Inflammatory macrophage (primary cell): Measurements from ENCODE around the gene TLCD5.
A peak's percentile ranks its signal among the peaks of the same experiment; 100 is the strongest.

Experiments used
- DNase-seq, 2 donors: peaks; one replicate each; pipeline ENCODE4 v3.0.0-alpha.2; 2020 to 2022
- total RNA-seq, 18 experiments: gene quantifications; one replicate each; lab custom pipeline; 2026; ENCODE audit warnings: mixed read lengths in 6 of 18, inconsistent platforms in 2 of 18; lab: John Stamatoyannopoulos, UW

The TLCD5 gene
- total RNA-seq = 0 to 0.25 (median 0.05) reads per million in 18 experiments

DNA sequence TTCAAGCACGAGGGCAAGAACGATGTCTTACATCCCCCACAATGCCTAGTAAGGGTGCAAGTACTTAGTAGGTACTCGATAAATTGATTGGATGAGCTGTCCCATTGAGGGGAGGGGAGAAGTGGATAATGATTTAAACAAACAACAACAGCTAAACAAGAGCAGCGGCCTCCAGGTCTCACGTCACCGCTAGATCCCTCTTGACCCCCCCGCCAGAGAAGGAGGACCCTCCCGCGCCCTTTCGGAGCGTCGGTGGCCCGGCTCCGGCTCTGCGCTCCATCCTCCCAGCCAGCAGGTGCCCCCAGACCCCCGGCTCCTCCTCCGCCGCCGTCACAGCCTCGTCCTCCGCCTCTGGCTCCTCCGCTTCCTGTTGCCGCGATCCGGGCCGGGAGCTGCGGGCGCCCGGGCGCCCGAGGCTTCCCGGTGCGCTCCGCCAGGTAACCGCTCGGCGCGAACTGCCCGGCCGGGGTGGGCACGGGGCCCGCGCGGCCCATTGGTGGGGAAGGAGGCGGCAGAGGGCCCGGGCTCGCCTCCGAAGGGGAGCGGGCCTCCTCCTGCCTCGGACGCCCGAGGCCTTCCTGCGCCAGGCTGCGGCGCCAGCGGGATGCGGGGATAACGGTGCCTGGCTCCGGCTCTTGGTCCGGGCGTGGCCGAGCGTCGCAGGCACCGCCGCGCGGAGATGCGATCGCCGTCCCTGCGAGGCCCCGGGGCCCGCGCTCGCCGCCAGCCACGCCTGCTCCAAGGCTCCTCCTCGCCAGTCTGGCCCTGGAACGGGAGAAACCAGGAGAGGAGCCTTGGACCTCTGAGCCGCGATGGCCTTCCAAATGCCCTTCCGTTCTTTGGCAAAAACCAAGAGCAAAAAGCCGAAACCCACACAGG, at the start of gene TLCD5:
TSS of gene TLCD5 (plus strand) at position 368 of the 879 bp plus-strand sequence. CDS start 2,143 bp downstream, outside the sequence.
- DNase-seq = no peak

DNA sequence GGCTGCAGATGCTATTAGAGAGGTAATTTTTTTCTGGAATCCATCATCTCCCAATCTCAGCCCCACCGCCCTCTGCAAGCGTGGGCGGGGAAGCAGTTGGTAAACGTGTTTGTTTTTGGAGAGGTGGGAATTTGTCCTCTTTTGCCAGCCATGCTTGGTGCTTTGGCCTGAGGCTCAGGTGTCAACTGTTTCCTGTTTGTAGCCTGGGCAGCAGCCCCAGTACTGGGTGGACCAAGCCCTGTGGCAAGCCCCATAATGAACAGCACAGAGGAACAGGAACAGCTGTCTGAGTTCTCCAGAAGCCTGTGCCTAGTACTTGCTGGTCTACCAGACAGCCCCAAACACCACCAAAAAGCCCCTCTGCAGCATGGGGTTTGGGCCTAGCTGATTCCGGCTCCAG, 45.6 kb upstream of the TLCD5 start:
- DNase-seq = no peak

DNA sequence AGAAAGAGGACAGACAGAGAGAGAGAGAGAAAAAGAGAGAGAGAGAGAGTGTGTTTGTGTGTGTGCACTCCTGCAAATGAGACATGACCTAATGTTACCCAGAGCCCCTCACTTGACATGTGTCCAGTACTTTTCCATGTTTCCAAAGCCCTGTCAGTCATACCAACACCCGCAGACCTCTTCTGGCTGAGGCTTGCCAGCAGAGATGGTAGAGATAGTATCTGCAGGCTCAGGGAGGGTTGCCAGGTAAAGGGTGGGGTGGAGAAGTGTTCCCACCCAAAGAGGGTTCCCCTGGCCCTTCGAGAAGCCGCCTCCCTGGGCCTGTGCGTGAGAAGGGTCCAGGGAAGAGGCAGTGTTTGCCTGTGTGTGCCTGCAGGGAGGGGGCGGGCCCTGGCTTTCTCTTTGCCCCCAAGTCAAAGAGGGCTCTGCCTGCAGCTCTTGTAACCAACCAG, 44.5 kb upstream of the TLCD5 start:
- no peak for DNase-seq

DNA sequence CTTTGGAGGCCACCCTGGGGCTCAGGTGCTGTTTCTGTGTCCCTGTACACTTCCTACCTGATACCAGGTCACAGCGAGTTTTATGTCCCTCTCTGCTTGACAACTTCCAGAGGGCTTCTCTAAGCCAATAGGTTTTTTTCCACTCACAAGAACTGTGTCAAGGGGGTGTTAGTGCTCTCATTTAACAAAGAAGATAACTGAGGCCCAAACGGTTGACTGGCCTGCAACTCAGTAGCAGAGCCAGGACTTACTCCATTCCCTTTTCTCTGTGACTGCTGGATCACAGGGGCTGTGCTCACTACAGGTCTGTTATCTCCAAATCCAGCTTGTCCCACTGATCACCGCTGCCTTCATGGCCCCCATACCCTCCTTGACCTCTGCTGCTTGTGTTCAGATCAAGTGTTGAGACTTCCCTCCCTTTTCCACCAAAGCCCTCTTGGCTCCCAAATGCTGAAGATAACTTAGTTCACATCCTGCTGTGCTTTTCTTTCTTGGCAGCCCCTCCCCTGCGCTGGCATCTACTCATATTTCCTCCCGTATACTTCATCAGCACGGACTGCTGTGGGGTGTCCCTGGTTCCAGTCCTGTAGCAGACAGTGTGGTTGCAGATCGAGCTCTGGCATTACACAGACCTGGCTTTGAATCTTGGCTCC, 43.8 kb upstream of the TLCD5 start:
- DNase-seq = no peak

DNA sequence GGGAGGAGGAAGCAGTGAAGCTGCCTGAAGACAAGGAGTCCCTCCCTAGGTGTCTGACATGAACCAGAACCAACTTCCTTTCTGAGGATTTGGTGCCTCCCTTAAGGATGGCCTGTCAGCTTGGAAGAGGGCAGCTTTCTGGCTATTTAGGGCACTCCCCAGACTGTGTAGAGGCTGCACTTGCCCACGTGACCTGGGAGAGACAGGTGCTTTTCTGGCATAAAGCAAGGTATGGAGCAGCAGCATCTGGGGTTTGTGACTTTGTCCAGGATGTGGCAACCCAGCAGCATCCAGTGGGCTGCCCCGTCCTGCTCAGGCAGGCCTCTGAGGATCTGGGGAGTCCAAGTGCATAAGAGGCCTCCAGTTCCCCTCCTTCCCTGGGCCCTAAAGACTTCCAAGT, 42.0 kb upstream of the TLCD5 start:
- DNase-seq = no peak

DNA sequence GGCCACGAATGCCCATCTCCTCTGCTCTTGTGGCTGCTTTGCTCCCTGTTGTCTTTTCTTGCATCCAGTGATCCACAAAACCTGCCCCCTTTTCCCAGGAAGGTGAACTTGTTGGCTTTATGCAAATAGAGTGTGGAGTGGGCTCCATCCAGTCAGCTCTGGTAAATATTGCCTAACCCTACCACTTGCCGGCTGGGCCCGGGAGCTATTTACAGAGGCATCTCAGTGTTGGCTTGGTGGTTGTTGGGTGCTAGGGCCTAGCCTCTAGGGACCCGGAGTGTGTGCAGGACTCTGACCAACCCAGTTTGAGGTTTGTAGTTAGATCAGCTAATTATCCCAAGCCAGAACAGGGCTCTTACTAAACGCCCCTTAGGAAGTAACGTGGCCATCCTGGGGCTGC, 40.8 kb upstream of the TLCD5 start:
- DNase-seq = no peak

DNA sequence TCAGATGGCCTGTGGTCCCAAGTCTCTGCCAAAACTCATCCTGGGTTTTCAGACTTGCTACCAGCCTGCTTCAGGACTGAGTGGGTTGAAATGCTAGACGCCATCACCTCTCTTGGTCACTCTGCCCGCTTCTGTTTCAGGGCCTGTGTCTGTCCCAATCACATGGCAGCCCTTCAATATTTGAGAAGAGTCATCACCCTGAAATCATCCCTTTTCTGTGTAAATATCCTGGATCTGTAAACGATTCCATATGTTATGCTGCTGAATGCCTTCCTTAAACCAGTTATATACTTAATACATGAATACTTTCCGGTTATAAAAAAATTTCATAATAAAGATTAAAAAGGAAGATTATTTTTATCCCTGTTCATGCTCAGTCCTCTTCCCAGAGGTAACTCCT, 39.8 kb upstream of the TLCD5 start:
- DNase-seq = no peak

DNA sequence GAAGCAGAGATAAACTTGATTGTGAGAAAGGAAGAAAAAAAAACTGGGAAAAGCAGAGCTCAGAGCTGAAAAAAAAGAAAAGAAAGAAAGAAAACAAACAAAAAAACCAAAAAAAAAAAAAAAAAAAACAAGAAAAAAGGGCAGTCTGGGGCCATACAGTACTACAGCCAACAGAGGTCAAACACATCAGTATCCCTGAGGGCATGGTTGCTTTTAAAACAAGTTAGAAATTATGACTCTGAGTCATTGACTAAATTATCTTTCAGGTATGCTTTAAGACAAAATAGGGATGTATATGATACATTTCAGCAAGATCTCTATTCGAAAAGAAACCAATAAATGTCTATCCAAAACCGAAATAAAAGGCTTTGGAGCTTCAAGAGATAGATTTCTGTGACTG, 37.1 kb upstream of the TLCD5 start:
- DNase-seq = no peak

DNA sequence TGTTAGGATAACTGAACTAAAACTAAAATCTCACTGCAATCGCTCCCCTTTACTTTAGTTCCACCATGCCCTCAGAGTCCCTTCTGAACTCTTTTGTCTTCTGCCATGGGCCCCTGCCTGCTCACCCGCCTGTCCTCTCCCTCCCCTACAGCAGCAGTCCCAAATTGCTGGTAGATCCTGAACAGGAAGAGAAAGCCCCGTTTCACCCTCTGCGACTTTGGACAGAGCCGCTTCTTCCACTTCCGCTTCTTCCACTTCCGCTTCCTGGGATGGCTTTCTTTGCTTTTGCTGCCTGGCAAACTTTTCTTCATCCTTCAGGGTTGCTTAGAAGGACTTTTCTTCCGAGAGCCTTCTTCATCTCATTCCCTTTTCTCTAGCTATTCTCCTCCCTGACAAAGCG, 35.7 kb upstream of the TLCD5 start:
- DNase-seq = peak; percentile 14 to 19

DNA sequence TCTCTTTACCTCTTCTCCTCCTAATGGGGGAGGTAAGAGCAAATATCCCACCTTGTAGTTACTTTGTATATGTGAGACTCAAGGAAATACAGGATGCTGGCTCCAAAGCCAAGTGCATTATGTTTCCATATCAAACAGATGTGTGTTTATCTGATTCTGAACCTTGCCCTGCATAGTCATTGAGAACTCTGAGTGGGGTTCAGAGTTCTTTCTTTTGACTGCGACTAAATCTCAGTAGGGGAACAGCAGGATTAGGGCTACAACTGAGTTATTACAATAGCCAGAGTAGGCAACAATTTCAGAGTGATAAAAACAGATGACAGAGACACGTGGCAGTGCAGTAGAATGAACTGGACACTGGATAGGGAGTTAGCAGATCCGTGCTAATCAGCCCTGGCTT, 34.1 kb upstream of the TLCD5 start:
- DNase-seq = no peak

DNA sequence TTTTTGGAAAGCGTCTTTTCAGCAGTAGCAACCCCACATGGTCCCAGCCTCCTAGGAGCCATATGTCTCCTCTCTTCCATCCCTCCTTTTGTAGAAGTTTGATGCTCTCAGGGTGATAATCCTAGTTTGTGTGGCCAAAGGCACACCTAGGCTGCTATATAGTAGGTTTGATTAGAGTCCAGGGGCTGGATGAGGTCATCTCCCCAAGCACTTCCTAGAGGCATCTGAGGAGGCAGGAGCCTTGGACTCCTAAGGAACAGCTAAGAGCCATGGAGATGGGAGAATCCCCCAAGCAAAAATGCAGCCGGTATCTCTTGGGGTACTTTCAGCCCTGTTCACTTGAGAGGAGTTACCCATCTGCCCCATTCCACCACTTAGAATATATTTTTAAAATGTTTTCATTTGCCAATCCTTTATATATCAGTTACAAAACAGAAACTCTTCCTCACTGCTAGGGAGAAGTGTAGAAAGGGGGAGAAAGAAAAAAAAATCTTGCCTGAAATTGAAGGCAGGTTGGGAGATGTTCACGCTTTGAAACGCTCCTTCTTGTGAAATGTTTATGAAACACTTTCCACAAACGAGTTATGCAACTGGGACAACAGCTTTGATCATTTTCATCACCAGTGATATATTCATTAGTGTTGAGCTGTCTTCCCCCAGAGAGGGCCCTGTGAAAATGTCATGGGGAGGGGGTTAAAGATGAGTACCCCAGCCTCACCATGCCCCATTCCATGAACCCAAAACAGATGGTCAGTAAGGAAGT, 31.9 kb upstream of the TLCD5 start:
- no peak for DNase-seq

DNA sequence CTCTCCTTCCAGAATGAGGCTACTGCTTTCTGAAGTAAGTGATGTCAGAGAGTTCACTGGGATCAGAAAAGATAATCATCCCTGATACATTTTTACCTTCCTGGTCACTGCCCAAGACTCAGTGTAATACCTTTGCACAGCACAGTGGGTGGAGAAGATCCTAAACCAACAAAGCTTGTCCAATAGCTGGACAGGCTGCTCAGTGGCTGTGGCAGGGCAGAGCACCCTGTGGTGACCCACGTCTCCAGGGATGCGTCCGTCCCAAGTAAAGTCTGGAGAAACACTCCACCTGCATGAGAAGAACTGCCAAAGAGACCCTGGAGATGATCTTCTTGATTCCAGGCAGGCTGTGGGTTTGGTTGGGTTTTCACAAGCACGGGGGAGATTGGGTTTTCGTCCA, 31.0 kb upstream of the TLCD5 start:
- DNase-seq = no peak

DNA sequence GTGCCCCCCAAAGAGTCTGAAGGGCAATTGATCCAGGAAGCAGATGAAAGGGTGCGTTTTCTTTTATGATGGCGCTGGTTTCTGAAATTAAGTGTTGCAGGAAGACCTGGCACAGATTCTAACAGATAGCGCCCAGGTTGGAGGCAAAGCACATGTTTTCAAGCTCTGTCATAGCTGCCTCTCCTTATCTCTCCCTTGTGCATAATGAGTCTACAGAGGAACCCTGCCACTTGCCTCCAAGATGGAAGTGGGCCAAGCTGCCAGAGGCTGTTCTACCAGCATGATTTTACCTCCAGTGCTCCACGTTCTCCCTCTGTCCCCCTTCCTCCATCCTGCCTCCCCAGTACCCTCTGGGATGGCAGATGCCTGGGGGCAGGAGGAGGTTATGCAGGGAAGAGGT, 30.0 kb upstream of the TLCD5 start:
- DNase-seq = no peak

DNA sequence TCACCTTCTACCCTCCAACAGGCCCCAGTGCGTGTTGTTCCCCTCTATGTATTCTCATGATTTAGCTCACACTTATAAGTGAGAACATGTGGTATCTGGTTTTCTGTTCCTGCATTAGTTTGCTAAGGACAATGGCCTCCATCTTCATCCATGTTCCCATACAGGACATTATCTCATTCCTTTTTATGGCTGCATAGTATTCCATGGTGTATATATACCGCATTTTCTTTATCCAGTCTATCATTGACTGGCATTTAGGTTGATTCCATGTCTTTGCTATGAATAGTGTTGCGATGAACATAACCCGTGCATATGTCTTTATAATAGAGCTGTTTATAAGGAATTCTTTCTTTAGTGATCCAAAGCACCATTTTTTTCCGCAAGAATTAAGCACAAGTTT, 28.5 kb upstream of the TLCD5 start:
- DNase-seq = no peak

DNA sequence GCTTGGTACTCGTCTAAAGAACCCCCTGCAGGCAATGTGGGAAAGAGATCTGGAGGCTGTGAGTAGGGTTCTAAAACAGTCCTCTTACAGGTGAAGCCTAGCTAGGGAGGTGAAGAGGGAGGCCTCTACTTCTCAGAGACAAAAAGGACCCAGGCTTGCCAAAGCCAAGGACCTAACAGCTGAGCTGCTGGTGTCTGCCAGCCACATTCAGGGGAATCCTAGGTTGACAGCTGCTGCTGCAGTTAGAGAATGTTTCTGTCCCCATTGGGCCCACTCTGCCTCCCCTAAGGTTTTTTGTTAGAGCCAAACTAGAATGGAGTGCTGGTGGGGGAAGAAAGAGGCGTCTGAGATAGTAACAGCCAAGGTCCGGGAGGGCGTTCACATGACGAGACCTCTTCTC, 26.6 kb upstream of the TLCD5 start:
- DNase-seq = no peak

DNA sequence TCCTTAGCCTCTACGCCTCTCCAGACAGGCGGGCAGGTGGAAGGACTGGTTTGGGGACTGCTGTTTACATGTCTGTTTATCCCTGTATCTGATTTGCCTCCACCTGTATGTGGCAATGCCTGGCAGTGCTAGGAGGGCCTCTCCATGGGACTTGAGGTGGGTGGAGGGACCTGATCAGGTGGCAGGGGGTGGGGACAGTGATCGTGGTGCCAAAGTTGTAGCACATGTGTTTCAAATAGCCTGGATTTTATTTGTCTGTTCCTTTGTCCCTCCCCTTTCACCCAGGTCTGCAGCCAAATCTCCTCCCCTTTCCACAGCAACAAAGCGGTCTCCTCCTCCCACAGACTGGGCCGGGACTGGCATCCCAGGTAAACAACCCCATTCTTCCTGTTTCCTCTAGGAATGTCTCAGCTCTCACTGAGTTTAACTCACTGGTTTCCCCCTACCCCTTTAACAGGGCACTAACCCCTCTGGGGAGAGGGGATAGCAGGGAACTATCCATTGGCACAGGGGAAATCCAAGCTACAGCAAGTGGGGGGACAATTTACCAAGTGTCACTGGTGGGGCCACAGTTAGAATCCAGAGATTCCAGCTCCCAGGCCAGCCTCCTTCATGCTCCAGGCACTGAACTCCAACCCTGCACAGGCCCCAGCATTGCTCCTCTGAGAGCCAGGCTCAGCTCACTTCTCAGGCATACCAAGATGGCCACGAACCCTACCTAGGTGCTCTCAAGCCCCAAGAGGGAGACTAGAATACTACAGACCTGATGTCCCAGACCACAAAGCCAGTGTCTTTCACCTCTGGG, 22.9 kb upstream of the TLCD5 start:
- no peak for DNase-seq

DNA sequence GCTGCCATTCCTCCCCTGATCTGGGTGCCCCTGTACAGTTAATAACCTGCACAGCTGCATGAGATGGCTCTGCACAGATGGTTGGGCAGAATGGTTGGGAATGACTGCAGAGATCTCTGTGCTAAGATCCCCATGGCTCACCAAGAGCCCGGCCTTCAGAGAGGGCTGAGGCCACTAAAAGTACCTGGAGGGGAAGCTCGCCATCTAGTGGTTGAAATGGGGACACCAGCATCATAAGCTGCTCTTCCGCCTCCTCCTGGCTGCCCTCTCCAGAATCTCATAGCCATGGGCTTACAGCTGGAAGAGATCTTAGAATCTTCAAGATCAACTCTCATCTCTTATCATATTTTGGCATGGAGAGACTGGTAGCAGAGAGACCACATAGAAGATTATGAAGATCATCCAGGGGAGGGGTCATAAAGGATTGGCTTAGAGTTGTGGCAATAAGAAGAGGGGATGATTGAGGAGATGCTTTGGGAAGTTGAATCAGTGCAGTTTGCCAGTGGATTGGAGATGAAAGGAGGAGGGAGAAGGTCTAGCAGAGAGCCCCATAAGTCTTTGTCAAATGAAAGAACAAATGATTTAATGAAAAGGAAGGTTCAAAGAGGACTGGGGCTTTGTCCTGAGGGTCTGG, 22.0 kb upstream of the TLCD5 start:
- DNase-seq = peak; percentile 72 to 87

DNA sequence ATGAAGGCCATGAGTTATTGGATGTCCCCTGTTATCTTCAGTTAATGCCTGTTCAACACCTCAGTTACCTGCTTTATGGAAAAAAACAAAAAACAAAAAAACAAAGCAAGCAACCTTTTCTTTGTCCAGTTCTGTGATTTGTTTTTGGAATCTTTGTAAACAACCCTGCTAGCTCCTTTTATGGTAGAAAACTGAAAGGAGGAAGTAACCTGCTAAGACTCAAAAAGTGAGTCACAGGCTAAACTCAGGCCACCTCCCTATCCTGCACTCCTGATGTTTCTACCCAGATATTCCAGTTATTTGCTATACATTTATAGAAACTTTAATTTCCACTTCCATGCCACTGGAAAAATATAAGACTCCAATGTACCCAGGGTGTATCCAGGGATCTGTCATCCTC, 20.6 kb upstream of the TLCD5 start:
- DNase-seq = peak; percentile 31

DNA sequence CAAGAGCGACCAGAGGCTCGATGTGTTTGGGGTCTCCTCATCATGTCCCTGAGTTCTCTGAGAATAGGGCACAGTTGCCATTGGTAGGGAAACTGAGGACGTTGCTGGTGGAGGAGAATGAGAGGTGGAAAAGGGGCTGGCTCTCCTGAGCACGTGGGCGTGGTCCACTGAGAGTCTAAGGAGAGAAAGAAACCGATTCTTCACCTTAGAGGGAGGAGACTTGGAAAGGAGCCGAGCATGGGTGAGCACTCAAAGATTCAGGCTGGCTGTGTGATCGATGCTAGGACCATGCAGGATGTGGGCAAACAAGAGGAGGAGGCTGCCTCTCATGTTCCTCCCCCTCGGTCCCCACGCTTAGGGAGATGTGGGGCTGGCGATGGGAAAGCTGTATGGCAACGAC, 19.8 kb upstream of the TLCD5 start:
- DNase-seq = no peak

DNA sequence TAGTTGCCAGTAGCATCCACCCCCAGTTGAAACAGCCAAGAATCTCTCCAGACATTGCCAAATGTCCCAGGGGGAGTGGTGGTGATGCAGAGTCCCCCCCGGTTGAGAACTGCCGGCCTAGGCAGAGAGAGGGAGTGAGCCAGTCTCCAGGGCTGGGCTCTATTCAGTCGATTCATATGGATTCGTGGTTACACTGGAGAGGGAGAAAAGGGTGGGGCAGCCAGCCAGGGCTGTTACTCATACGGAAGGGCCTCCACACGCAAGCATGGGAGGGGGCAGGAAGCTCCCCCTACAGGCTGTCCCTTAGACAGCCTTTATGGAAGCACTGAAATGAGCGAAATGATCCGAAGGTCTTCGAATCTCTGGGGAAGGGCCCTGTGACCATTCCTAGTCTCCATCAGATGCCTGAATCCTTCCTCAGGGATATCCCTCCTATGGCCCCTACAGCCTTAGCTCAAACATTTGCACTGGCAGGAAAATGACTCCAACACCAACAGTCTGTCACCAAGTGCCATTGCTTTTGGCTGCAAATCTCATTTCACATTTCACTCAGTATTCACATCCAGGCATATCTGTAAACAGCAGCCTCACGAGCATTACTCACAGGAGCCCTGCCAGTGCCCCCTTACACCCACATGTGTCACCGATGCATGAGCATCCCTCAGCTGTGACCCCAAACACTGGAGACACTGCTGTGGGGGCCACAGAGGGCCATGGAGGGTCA, 18.4 kb upstream of the TLCD5 start:
- no peak for DNase-seq

DNA sequence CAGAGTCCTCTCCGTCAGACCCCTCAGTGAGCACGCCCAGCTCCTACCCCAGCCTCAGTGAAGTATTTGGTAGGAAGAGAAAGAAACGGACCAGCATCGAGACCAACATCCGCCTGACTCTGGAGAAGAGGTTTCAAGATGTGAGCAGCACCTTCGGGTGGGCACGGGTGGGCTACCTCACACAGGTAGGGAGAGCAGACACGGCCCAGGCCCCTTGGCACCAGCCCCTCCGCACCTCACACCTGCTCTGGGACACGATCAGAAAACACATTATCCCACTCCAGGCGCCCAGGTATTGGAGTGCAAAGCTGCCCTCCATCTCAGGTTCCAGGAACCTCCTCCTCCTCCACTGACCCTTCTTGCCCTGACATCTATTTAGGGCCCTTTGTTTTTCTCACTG, 17.6 kb upstream of the TLCD5 start:
- DNase-seq = no peak
